GM20431 (cell line): ENCODE results near the gene TXNRD2.

Experiments used
- in situ Hi-C: fragments of 300-500 bp; cut with MseI, MboI; formaldehyde crosslinking; loops from one replicate; pipeline ENCODE4 v1.15.0; 2020; ENCODE audit warnings: low sequenced_read_pairs; ENCODE audit not compliant: unreplicated experiment

The TXNRD2 gene

GRCh38 chr22:19871023-19871844 is 70.4 kb downstream of the TXNRD2 start:
- in situ Hi-C loops, result no loop called here

GRCh38 chr22:19870153-19871022 is 71.2 kb downstream of the TXNRD2 start:
- in situ Hi-C loops, result no loop called here

DNA sequence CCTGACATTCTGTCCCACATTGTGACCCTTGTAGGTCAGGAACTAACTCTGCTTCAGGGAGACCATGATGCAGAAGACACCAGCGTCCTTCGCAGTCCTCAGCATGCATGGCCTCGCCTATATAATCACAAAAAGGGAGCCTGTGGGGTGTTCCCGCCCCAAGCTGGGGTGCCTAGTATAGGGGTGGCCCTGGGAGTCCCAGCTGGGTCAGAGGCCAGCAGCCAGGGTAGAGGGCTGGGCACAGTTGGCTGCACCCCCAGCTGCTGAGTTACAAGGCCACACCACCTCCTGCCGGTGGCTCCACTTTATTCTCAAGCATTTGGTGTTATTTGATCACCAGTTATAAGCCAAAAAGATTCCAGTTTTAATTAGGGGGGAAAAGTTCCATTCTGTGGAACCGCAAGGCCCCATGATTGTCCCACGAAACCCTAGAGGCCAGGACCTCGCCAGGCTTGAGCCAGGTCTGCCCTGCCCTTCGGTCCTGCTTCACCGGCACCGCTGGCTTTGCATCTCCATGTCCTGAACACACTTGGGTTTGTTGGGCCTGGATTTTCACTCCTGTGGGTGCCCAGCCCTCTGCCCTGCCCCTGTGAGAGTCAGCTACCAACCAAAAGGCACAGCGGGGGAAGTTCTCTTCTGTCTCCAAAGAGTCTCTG is 72.0 kb downstream of the TXNRD2 start:
- in situ Hi-C loops, result no loop called here

DNA sequence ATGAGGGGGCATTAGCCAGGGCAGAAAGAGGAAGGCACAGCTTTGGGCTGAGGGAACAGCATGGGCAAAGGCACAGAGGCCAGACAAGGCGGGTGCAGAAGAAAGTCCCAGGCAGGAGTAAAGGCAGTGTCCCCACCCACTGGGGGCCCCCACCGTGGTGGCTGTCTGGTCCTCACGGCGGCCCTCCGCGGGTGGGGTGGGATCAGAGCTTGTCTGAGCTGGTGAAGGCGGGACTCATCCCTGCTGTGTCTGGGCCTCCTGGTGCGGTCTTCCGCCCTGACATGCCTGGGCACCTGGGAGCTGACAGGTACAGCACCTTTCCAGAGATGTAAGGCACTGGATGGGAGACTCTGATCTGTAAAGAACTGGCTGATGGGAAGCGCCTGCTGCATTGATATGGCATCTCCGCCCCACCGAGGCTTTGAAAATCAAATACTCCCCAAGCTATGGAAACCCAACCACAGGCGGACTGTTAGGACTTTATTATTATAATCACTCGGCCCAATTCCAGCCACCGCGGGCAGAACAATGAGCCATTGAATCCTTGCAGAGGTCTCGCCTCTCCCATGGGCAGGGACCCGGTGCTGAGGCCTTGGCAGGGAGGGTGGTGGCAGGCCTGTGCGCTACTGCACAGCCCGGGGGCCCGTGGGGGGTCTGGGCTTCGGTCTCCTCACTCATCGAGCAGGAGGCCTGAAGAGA is 72.7 kb downstream of the TXNRD2 start:
- in situ Hi-C loops, result no loop called here

GRCh38 chr22:19868333-19868732 is 73.3 kb downstream of the TXNRD2 start:
- in situ Hi-C loops, result no loop called here

DNA sequence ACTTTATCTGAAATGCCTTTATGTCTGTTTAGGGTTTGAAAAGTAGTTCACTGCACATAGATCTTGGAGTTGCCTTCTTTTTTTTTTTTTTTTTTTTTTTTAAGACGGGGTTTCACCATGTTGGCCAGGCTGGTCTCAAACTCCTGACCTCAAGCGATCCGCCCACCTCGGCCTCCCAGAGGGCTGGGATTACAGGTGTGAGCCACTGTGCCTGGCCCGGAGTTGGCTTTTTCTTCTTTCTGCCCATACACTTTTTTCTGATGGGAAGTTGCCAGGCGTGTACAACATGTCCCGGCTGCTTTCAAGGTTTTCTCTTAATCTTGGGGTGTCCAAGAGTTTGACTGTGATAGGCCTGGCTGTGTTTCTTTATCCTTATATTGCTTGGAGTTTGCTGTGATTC is 74.0 kb downstream of the TXNRD2 start:
- in situ Hi-C loops, result no loop called here

GRCh38 chr22:19866665-19867009 is 75.0 kb downstream of the TXNRD2 start:
- in situ Hi-C loops, result no loop called here

DNA sequence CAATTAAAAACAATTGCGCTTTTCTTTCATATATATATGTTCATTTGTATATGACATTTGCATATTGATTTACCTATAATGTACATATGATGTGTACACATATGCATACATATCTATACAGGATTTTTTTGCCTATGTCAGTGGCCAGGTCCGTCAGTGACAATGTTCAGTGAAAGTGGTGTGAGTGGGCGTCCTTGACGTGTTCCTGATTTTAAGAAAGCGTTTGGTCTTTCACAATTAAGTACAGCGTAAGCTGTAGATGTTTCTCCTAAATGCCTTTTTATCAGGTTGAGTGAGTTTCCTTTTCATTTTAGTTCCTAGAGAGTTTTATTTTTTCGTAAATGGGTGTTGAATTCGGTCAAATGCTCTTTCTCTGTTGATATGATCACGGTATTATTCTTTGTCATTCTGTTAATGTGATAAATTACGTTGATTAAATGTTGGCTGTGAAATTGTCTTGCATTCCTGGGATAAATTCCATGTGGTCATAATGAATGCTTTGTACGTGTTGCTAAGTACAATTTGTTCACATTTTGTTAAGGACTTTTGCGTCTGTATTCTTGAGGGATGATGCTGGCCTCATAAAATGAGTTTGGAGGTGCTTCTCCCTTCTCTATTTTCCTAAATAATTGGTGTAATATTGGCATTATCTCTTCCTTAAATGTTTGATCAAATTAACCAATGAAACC is 76.3 kb downstream of the TXNRD2 start:
- in situ Hi-C loops, result no loop called here

DNA sequence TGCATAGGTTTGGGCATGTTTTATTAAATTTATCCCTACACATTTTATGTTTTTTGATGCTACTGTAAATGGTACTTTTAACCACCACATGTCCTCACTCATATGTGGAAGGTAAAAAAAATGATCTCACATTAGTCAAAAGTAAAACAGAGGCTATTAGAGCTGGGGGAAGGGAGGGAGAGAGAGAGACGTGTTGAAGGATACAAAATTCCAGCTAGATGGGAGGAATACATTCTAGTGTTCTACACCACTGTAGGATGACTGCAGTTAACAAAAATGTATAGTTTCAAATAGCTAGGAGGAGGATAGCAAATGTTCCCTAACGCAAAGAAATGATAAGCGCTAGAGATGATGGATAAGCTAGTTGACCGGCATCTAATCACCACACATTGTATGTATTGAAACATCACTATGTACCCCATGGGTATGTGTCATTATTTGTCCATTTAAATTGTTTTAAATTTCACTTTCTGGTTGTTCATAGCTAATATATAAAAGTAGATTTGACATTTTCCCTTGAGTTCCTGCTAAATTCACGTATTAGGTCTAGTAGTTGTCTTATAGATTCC is 77.0 kb downstream of the TXNRD2 start:
- in situ Hi-C loops, result no loop called here

- in situ Hi-C loops, result no loop called here
Observed at GRCh38 chr22:19863571-19863970, 78.0 kb downstream of the TXNRD2 start.

DNA sequence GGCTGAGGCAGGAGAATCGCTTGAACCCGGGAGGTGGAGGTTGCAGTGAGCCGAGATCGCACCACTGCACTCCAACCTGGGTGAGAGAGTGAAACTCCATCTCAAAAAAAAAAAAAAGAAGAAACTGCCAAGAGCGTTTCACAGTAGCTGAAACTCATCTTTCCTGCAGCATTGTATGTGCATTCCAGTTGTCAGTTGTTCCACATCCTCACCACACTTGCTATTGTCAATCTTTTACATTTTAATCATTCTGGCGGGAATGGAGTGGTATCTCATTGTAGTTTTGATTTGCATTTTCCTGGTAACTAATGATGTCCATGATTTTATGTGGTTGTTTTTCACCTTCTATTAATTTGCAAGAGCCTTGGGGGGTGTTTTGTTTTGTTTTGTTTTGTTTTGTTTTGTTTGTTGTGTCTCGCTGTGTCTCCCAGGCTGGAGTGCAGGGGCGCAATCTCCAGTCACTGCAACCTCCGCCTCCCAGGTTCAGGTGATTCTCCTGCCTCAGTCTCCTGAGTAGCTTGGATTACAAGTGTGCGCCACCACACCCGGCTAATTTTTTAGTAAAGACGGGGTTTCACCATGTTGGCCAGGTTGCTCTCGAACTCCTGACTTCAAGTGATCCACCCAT is 78.9 kb downstream of the TXNRD2 start:
- in situ Hi-C loops, result no loop called here

GRCh38 chr22:19859861-19860510 is 81.6 kb downstream of the TXNRD2 start:
- in situ Hi-C loops, result no loop called here

DNA sequence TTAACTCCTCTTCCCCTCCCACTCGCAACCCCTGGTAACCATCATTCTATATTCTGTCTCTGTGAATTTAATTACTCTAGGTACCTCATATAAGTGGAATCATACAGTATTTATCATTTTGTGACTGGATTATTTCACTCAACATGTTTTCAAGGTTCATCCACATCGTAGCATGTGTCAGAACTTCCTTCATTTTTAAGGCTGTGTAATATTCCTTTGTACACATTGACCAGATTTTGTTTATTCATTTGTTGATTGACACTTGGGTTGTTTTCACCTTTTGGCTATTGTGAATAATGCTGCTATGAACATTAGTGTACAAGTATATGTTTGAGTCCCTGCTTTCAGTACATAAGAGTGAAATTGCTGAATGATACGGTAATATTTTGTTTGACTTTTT is 84.2 kb downstream of the TXNRD2 start:
- in situ Hi-C loops, result no loop called here

- in situ Hi-C loops, result no loop called here
Observed at GRCh38 chr22:19855504-19856409, 85.9 kb downstream of the TXNRD2 start.

GRCh38 chr22:19854778-19855503 is 86.7 kb downstream of the TXNRD2 start, which contains the start of the genes GNB1L and RTL10:
Gene GNB1L, minus strand, starts transcription at chr22:19854874. Its CDS starts 33,519 bp downstream, at chr22:19821355.
Gene RTL10, minus strand, starts transcription at chr22:19854874. Its CDS starts 2,613 bp downstream, at chr22:19852261.
- in situ Hi-C loops, result no loop called here

DNA sequence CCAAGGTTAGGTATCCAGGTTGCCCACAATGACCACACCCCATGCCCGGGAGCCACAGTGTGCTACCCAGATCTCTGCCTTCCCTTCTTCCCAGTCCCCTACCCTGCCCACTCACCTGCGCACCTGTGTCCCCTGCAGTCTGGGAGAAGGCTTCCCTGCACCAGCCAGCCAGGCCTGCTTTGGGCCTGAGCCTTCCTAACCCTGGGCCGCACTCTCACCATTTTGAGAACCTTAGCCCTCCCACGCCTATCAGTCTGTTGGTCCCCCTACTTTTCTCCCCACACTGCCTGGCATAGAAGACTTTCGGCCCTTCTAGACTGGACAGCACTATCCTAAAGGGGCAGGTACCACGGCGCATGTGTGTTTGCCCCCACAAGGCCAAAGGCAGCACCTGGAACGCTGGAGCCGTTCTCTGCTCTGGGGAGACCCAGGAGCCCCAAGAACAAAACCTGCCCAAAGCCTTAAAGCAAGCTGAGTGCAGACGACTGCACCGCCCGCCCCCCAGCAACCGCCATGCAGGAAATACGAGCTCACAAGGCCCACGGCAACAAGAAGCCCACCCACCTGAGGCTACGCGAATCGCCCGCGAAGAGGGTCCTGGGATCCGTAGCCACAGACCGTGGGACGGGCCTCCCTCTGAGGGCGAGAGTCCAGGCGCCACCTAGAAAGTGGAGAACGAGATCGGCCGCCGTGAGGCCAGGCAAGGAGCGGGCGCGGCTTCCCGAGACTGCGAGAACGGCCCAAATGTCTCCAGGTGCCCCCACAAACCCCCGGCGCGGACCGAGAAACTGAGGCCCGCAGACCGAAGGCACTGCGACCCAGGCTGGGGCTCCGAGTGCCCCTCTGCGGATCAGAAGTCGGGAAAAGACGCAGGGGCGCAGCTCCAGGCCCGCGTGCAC is 87.5 kb downstream of the TXNRD2 start:
- in situ Hi-C loops, result no loop called here
